H1 (cell line): ENCODE measurements around the gene PPP1R14B. TPM values are rescaled to one million over a fixed set of nuclear protein-coding genes. Genes with fewer than 3 reads are reported as not detected.
A peak's percentile ranks its signal among the peaks of the same experiment; 100 is the strongest.

Experiments used
- CTCF ChIA-PET: fragments of 300-600 bp; sonication (Branson Sonifier 250); formaldehyde crosslinking; loops from one replicate; lab custom pipeline; 2021; ENCODE audit not compliant: partially characterized antibody; lab: Charles Lee
- POLR2A ChIA-PET: fragments of 300-600 bp; sonication (Branson Sonifier 250); formaldehyde crosslinking; loops from one replicate; lab custom pipeline; 2021; ENCODE audit warnings: inconsistent platforms; ENCODE audit not compliant: partially characterized antibody; lab: Charles Lee
- DNase-seq, 2 experiments: peaks; one replicate each; pipeline versions ENCODE4 v3.0.0 to v3.0.0-alpha.2; 2010 to 2022; ENCODE audit warnings: low spot score in 2 of 2, low read depth in 1 of 2, mixed read lengths in 1 of 2
- FAIRE-seq: peaks from 2 replicates; lab custom pipeline; 2011; peaks lifted over from hg19 to GRCh38; lab: Jason Lieb, UNC
- H2AFZ ChIP-seq: 2 replicates; pipeline ENCODE4 v1.8.1; 2012; ENCODE audit warnings: low read length, inconsistent platforms
- H2AK5ac ChIP-seq: 2 replicates; pipeline ENCODE4 v1.6.1; 2013; ENCODE audit warnings: low read depth, low read length
- H2BK120ac ChIP-seq: replicated peaks from 2 replicates; pipeline ENCODE3; 2013; ENCODE audit warnings: low read depth, low read length, inconsistent platforms
- H2BK12ac ChIP-seq: 2 replicates; pipeline ENCODE4 v1.6.1; 2013; ENCODE audit warnings: low read depth, low read length
- H2BK15ac ChIP-seq: 2 replicates; pipeline ENCODE4 v1.6.1; 2013; ENCODE audit warnings: low read length
- H2BK20ac ChIP-seq: 2 replicates; pipeline ENCODE4 v1.6.1; 2013; ENCODE audit warnings: low read length
- H2BK5ac ChIP-seq: 2 replicates; pipeline ENCODE4 v1.6.1; 2013; ENCODE audit warnings: low read depth, low read length
- H3K14ac ChIP-seq: 2 replicates; pipeline ENCODE4 v1.6.1; 2013; ENCODE audit warnings: inconsistent platforms; ENCODE audit not compliant: insufficient read length
- H3K18ac ChIP-seq: 2 replicates; pipeline ENCODE4 v1.6.1; 2013; ENCODE audit warnings: low read length; ENCODE audit errors: extremely low read depth
- H3K23ac ChIP-seq: 2 replicates; pipeline ENCODE4 v1.6.1; 2013; ENCODE audit warnings: inconsistent platforms; ENCODE audit not compliant: insufficient read length
- H3K23me2 ChIP-seq: 2 replicates; pipeline ENCODE4 v1.6.1; 2013; ENCODE audit warnings: low read depth, low read length
- H3K27ac ChIP-seq: 2 replicates; pipeline ENCODE4 v1.6.1; 2011; ENCODE audit warnings: low read depth, low read length, inconsistent platforms
- H3K27me3 ChIP-seq, 4 experiments: replicated peaks in 1 of 4; 1 replicate in 1 of 4; 2 replicates in 3 of 4; pipeline versions ENCODE4 v1.6.1 to v1.8.1; 2011 to 2013; ENCODE audit warnings: low read length in 3 of 4, mild to moderate bottlenecking in 3 of 4, inconsistent platforms in 2 of 4, mixed read lengths in 2 of 4, moderate library complexity in 1 of 4; ENCODE audit not compliant: control insufficient read depth in 3 of 4, insufficient read depth in 3 of 4; ENCODE audit errors: extremely low read depth in 1 of 4
- H3K36me3 ChIP-seq, 4 experiments: 2 replicates each; pipeline versions ENCODE4 v1.6.1 to v1.8.1; 2011 to 2013; ENCODE audit warnings: mild to moderate bottlenecking in 4 of 4, low read length in 3 of 4, moderate library complexity in 2 of 4, control low read depth in 1 of 4, inconsistent platforms in 1 of 4; ENCODE audit not compliant: insufficient read depth in 4 of 4, control insufficient read depth in 2 of 4
- H3K4ac ChIP-seq: replicated peaks from 2 replicates; pipeline ENCODE3; 2013; ENCODE audit warnings: low read length, low read depth, mixed read lengths, inconsistent platforms; ENCODE audit not compliant: insufficient read length
- H3K4me1 ChIP-seq, 4 experiments: replicated peaks in 1 of 4; 1 replicate in 1 of 4; 2 replicates in 3 of 4; pipeline versions ENCODE4 v1.6.1 to v1.8.1; 2011 to 2013; ENCODE audit warnings: low read length in 3 of 4, inconsistent platforms in 2 of 4, mixed read lengths in 1 of 4; ENCODE audit not compliant: insufficient read depth in 4 of 4, control insufficient read depth in 3 of 4
- H3K4me2 ChIP-seq, 2 experiments: 2 replicates each; pipeline versions ENCODE4 v1.6.1 to v1.8.1; 2011 to 2013; ENCODE audit warnings: low read depth in 2 of 2, low read length in 2 of 2, control low read depth in 1 of 2, inconsistent platforms in 1 of 2, mild to moderate bottlenecking in 1 of 2; ENCODE audit not compliant: insufficient read depth in 1 of 2
- H3K4me3 ChIP-seq, 4 experiments: fragments of 200-600, 300-600 bp in 1 of 4; sonication (generic), shearing (Covaris generic), sonication (Bioruptor Twin) in 1 of 4; 2 replicates each; pipeline versions ENCODE4 v1.5.1 to v1.8.1; 2011 to 2016; ENCODE audit warnings: low read length in 4 of 4, low read depth in 3 of 4, control low read depth in 2 of 4, inconsistent platforms in 2 of 4, mild to moderate bottlenecking in 2 of 4, mixed read lengths in 1 of 4, moderate library complexity in 1 of 4; ENCODE audit not compliant: insufficient read depth in 2 of 4; ENCODE audit errors: extremely low read depth in 1 of 4
- H3K56ac ChIP-seq: replicated peaks from 2 replicates; pipeline ENCODE3; 2013; ENCODE audit warnings: low read depth, mild to moderate bottlenecking, mixed read lengths, low read length, inconsistent platforms; ENCODE audit not compliant: insufficient read length
- H3K79me1 ChIP-seq: 2 replicates; pipeline ENCODE4 v1.6.1; 2013; ENCODE audit warnings: low read depth, low read length, control low read depth
- H3K79me2 ChIP-seq, 2 experiments: 2 replicates each; pipeline versions ENCODE4 v1.6.1 to v1.8.1; 2012 to 2013; ENCODE audit warnings: low read length in 2 of 2, mild to moderate bottlenecking in 2 of 2, inconsistent platforms in 1 of 2; ENCODE audit not compliant: insufficient read depth in 2 of 2, control insufficient read depth in 1 of 2
- H3K9ac ChIP-seq, 4 experiments: replicated peaks in 1 of 4; 1 replicate in 1 of 4; 2 replicates in 3 of 4; pipeline versions ENCODE4 v1.6.1 to v1.8.1; 2011 to 2013; ENCODE audit warnings: low read depth in 3 of 4, low read length in 3 of 4, control low read depth in 2 of 4, mild to moderate bottlenecking in 2 of 4, moderate library complexity in 2 of 4, inconsistent platforms in 1 of 4; ENCODE audit errors: extremely low read depth in 1 of 4
- H3K9me3 ChIP-seq, 2 experiments: 2 replicates each; pipeline versions ENCODE4 v1.6.1 to v1.8.1; 2012 to 2013; ENCODE audit warnings: mild to moderate bottlenecking in 2 of 2, moderate library complexity in 2 of 2, control low read depth in 1 of 2, inconsistent platforms in 1 of 2, low read depth in 1 of 2, low read length in 1 of 2, mixed read lengths in 1 of 2; ENCODE audit not compliant: insufficient read depth in 2 of 2
- H4K20me1 ChIP-seq, 2 experiments: replicated peaks in 1 of 2; 2 replicates each; pipeline versions ENCODE3 to v1.8.1; 2011 to 2013; ENCODE audit warnings: inconsistent platforms in 2 of 2, low read length in 2 of 2, mild to moderate bottlenecking in 1 of 2; ENCODE audit not compliant: insufficient read depth in 2 of 2, control insufficient read depth in 1 of 2
- H4K5ac ChIP-seq: 2 replicates; pipeline ENCODE4 v1.6.1; 2013; ENCODE audit warnings: low read length, low read depth, mixed read lengths, inconsistent platforms; ENCODE audit not compliant: insufficient read length
- H4K8ac ChIP-seq: 2 replicates; pipeline ENCODE4 v1.8.0; 2013; ENCODE audit warnings: mild to moderate bottlenecking, moderate library complexity, low read length, inconsistent platforms; ENCODE audit not compliant: insufficient read depth; ENCODE audit errors: extremely low read depth
- H4K91ac ChIP-seq: replicated peaks from 2 replicates; pipeline ENCODE3; 2013; ENCODE audit warnings: low read length, mixed read lengths, inconsistent platforms; ENCODE audit not compliant: insufficient read length
- BRCA1 ChIP-seq: IDR thresholded peaks from 2 replicates; pipeline ENCODE4 v1.6.1; 2012; ENCODE audit warnings: low read depth, low read length, improper control_type of control experiment
- CBX8 ChIP-seq: fragments of 300-800, 300-1000 bp; sonication (generic); IDR thresholded peaks from 2 replicates; pipeline ENCODE4 v1.7.1; 2016; ENCODE audit warnings: low read depth, low read length, borderline replicate concordance
- CHD2 ChIP-seq: IDR thresholded peaks from 2 replicates; pipeline ENCODE4 v1.6.1; 2012; ENCODE audit warnings: low read length, improper control_type of control experiment
- HDAC2 ChIP-seq, 2 experiments: fragments of 300-600 bp in 1 of 2; sonication (generic) in 1 of 2; IDR thresholded peaks; 2 replicates each; pipeline ENCODE4 v1.6.1; 2011 to 2012; ENCODE audit warnings: low read depth in 2 of 2, low read length in 2 of 2, mild to moderate bottlenecking in 2 of 2, moderate library complexity in 2 of 2, borderline replicate concordance in 1 of 2, inconsistent platforms in 1 of 2
- JUN ChIP-seq: IDR thresholded peaks from 2 replicates; pipeline ENCODE4 v1.6.1; 2011; ENCODE audit warnings: low read depth, mild to moderate bottlenecking, improper control_type of control experiment, low read length
- NANOG ChIP-seq: IDR thresholded peaks from 2 replicates; pipeline ENCODE4 v1.6.1; 2011; ENCODE audit warnings: low read length, low read depth, mild to moderate bottlenecking, inconsistent platforms; ENCODE audit not compliant: insufficient read depth, poor library complexity, severe bottlenecking
- PHF8 ChIP-seq: fragments of 200-600 bp; sonication (generic); conservative IDR thresholded peaks from 2 replicates; pipeline ENCODE4 v1.7.1; 2012; ENCODE audit warnings: low read depth, mild to moderate bottlenecking, inconsistent platforms, low read length, moderate library complexity
- RBBP5 ChIP-seq: IDR thresholded peaks from 2 replicates; pipeline ENCODE4 v1.7.1; 2012; ENCODE audit warnings: low read depth, mild to moderate bottlenecking, inconsistent platforms, low read length, moderate library complexity, borderline replicate concordance
- RXRA ChIP-seq: IDR thresholded peaks from 2 replicates; pipeline ENCODE4 v1.6.1; 2011; ENCODE audit warnings: low read depth, mild to moderate bottlenecking, low read length, moderate library complexity; ENCODE audit not compliant: insufficient read depth
- SIN3A ChIP-seq, 2 experiments: IDR thresholded peaks in 1 of 2; conservative IDR thresholded peaks in 1 of 2; 2 replicates each; pipeline ENCODE4 v1.6.1; 2011 to 2012; ENCODE audit warnings: low read length in 2 of 2, improper control_type of control experiment in 1 of 2, low read depth in 1 of 2, mild to moderate bottlenecking in 1 of 2
- SUZ12 ChIP-seq: fragments of 200-600 bp; sonication (generic); IDR thresholded peaks from 2 replicates; pipeline ENCODE4 v1.6.1; 2012; ENCODE audit warnings: mild to moderate bottlenecking, inconsistent platforms, low read length, moderate library complexity, mixed read lengths
- WGBS, 2 experiments: shearing (Covaris generic) in 1 of 2; methylation state at CpG; one replicate each; pipeline versions ENCODE4 v1.1.6 to v1.1.7; 2013 to 2015; ENCODE audit warnings: low lambda C conversion rate in 2 of 2, mixed read lengths in 2 of 2, inconsistent platforms in 1 of 2, low coverage in 1 of 2, missing lambda C conversion rate in 1 of 2; ENCODE audit not compliant: insufficient replicate concordance in 2 of 2, insufficient coverage in 1 of 2, insufficient read length in 1 of 2; ENCODE audit errors: extremely low coverage in 1 of 2, missing lambda C conversion rate in 1 of 2; 5-methylcytosine and 5-hydroxymethylcytosine counted together
- polyA plus RNA-seq, 7 experiments: library from polyadenylated mRNA; depleted of rRNA in 3 of 7; stranded (reverse) in 5 of 7; unstranded in 2 of 7; fragments of >200 nt in 5 of 7; fragments of 200-250 nt in 2 of 7; gene quantifications; 1 replicate in 5 of 7; 2 replicates in 1 of 7; 4 replicates in 1 of 7; pipeline versions ENCODE4 v1.2.1 to v1.2.3, GENCODE V29; 2011 to 2013; ENCODE audit warnings: missing spikeins in 2 of 7, mixed read lengths in 2 of 7
- total RNA-seq: library from RNA; stranded (reverse); fragmentation: NEBNext Ultra II Directional; extraction: Animal tissue kit (Norgen Biotek cat#: 25700); gene quantifications from 2 replicates; pipeline ENCODE4 v1.2.1, GENCODE V29; 2021

The PPP1R14B gene
- total and polyA plus RNA-seq, 2 of the 8 experiments (the other 6 are each of a cell fraction or from before 2014, with no cell fraction given): 265 to 419 TPM

GRCh38 chr11:64226507-64227051 lies 20.2 kb downstream of the PPP1R14B start:
- Histone ChIP-seq H2AK5ac (peak overlapping the region; percentile 67; the same call in 1 of the 2 replicates), H2BK20ac (no peak overlapping the region), H3K9ac (peak overlapping the region in 2 of 4 experiments; percentile 62 to 66; a peak in 4 of 7 replicates), H3K4me2 (peak overlapping the region; percentile 72 to 93), H2AFZ (no peak overlapping the region), H3K4me1 (peaks cover 0 to 25% (median 16%) of the 10 kb centered on the region in 4 experiments; a peak in 6 of 7 replicates), H3K56ac (peak overlapping the region; percentile 52), H4K5ac (peak overlapping the region; percentile 75), H3K23me2 (peaks cover 16% of the 10 kb centered on the region), H3K36me3 (peaks cover 0 to 7% (median 1%) of the 10 kb centered on the region in 4 experiments; a peak in 2 of 8 replicates), H3K4ac (peak overlapping the region; percentile 87), H2BK15ac (no peak overlapping the region; the same call in 1 of the 2 replicates), H3K79me1 (no peaks in the 10 kb centered on the region), H3K14ac (no peak overlapping the region), H4K20me1 (peaks cover 0 to 7% of the 10 kb centered on the region in 2 experiments), H2BK5ac (peak overlapping the region; percentile 77), H3K4me3 (peak overlapping the region; percentile 63 to 90 (median 84)), H3K23ac (no peak overlapping the region), H2BK120ac (no peak overlapping the region), H3K79me2 (no peaks in the 10 kb centered on the region), H3K9me3 (no peaks in the 10 kb centered on the region), H3K18ac (peak overlapping the region; percentile 90), H3K27me3 (no peaks in the 10 kb centered on the region), H3K27ac (no peak overlapping the region), H2BK12ac (0 out of 2 replicates have a peak overlapping the region, but pooled peaks have one; percentile 55), H4K8ac (no peak overlapping the region; the same call in 1 of the 2 replicates), H4K91ac (peak overlapping the region; percentile 77)
- FAIRE-seq (no peak), DNase-seq (no peak)
- WGBS, 2 experiments: 26% methylated on average over 24 of the region's 26 CpGs; no CpG with 5 or more reads in 1 of the 2 experiments
- POLR2A ChIA-PET: interaction anchor here (1.0 to 14.1 kb wide), 12 partner anchors 12 to 91 kb away, joined by 3 to 253 read pairs (median 7); partner anchors contain the start of genes FERMT3, FKBP2, PLCB3 and PPP1R14B
- CTCF ChIA-PET: interaction anchor here (0.6 to 6.5 kb wide), 15 partner anchors 10 to 130 kb away, joined by 3 to 64 read pairs (median 4); partner anchors contain the start of genes FERMT3, FKBP2, KCNK4 and PLCB3
- no peak for TF ChIP-seq CBX8
- TF ChIP-seq SIN3A (conservative IDR thresholded peaks at IDR 0.05 in 1 of 2, IDR thresholded peaks at IDR 0.05 in 1 of 2; ENCODE audit: low read depth in 1 of 2, low read length in 2 of 2): no peak; a peak in 1 of 4 replicates
- TF ChIP-seq SUZ12: no peak
- TF ChIP-seq JUN: no peak
- no peak for TF ChIP-seq RBBP5
- TF ChIP-seq RXRA: no peak
- no peak for TF ChIP-seq HDAC2 (IDR thresholded peaks at IDR 0.05; ENCODE audit: borderline replicate concordance in 1 of 2, low read depth in 2 of 2, low read length in 2 of 2)
- no peak for TF ChIP-seq CHD2
- no peak for TF ChIP-seq NANOG
- TF ChIP-seq BRCA1: no peak
- no peak for TF ChIP-seq PHF8
